HuH-7 (cell line): ENCODE measurements around the gene DDA1.
"Not testable (repeated sequence)": the region's sequence is repeated elsewhere in the genome, so short reads cannot be mapped to it uniquely, and the experiment has no call there.

Experiments
- DNase-seq: peaks from one replicate; pipeline ENCODE4 v3.0.0; 2011; ENCODE audit warnings: low spot score

DDA1 gene

DNA sequence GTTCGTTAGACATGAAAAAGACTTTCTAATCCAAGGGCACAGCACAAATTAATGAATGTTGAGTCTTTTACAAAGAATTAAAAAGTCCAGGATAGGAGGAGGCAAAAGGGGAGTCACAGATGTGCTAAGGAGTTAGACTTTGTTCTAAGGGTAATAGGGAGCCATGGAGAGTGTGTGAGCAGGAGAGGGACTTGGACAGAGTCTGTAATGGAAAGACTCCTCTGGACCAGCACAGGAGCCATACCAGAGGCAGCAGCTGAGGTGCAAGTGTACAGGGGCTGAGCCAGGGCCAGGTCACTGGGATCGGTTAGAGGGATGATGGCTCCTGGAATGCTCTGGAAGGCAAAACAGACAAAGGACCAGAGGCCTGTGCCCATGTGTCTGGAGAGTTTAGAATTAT, 38.5 kb downstream of the DDA1 start:
- DNase-seq: no peak

DNA sequence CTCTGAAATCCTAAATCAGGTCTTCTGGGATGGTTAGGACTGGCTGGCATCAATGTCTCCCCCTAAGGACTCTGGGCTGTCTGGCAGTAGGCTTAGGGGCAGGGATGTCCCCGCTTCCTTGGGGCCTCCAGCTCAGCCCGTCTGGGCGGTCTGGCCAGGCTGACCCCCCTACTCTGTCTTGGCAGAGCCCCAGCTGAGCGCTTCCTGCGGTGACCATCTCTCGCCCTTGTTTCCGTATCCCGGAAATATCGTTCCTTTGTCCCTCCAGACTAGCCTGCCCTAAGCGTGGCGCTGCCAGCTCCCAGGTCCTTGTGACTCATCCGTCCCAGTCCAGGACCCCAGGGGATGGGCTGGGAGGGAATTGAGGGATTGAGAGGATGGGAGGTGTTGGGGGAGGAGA, 39.3 kb downstream of the DDA1 start:
- no peak for DNase-seq

DNA sequence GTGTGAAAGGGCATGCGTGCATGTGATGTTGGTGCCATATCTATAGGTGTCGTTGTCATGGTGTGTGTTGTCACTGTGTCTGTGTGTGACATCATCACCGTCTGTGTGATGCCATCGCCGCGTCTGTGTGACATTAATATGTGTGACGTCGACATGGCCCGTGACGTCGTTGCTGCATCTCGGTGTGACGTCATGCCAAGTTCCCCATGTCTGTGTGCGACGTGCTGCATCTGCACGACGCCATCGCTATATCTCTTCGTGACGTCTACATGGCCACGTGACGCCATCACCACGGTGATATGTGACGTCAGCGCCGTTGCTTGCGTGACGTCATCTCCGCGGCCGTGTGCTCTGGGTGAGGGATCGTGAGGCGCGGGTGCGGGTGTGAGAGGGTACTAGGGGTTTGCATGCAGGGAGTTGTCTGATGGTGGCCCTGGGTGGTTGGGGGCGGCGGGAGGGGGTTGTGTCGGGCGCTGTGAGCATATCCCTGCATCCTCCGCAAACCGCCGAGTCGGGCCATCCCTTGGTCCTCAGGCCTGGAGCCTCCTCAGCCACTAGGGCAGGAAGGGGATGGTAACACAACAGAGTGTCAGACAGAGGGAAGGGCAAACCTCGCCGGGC, 42.6 kb downstream of the DDA1 start:
- DNase-seq: no peak

DNA sequence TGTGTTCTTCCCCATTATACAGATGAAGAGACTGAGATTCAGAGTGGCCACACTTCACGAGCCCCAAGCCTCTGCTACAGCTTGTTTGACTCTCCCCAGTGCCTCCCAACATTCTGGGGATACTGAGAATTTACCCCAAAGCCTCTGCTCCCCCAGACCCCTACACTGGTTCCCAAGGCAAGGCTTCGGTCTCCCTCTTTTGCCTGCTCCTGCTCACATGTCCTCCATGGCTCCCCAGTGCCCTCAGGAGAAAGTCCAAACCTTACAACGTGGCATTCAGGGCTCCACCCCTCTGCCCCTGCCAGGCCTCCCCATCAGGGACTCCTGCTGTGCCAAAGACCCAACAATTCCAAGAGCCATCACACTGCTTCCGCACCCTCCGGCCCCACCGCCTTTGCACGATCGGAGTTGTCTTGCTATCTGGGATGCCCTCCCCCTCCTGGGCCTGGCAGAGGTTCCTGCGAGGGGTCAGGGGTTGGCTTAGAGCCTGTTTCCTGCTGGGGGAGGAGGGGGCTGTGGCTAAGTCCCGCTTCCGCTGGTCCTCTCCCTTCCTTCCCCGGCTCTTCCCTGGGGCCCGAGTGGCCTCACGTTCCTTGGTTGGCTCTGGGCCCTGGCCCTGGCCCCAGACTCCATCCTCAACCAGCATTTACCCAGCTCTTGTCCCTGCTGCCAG, 43.4 kb downstream of the DDA1 start:
- no peak for DNase-seq

DNA sequence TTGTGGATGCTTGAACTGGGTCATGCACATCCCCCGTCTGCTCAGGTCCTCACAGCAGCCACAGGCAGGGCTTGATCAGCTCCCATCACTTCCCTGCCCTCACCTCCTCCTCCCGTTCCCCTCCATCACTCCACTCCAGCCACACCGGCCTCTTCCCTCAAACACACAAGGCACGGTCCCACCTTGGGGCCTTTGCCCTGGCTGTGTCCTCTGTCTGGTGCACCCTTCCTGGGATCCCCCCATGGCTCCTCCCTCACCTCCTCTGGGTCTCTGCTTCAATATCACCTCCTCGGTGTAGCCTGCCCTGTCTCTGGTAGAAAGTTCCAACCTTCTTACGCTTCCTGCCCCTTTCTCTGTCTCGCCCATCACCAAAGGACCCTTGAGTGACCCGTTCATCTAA, 44.0 kb downstream of the DDA1 start:
- no peak for DNase-seq

DNA sequence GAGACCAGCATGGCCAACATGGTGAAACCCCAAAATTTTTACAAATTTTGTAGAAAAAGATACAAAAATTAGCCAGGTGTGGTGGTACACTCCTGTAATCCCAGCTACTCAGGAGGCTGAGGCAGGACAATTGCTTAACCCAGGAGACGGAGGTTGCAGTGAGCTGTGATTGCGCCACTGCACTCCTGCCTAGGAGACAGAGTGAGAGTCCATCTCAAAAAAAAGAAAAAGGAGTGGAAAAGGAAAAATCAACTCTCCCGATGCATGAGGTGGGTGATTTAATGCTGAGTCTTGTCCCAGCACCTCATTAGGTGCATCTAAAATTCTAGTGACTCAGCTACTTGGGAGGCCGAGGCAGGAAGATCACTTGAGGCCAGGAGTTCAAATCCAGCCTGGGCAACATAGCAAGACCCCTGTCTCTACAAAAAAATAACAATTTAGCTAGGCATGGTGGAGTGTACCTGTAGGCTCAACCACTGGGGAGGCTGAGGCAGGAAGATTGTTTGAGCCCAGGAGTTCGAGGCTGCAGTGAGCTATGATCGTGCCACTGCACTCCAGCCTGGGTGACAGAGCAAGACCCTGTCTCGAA, 47.8 kb downstream of the DDA1 start:
- no peak for DNase-seq

DNA sequence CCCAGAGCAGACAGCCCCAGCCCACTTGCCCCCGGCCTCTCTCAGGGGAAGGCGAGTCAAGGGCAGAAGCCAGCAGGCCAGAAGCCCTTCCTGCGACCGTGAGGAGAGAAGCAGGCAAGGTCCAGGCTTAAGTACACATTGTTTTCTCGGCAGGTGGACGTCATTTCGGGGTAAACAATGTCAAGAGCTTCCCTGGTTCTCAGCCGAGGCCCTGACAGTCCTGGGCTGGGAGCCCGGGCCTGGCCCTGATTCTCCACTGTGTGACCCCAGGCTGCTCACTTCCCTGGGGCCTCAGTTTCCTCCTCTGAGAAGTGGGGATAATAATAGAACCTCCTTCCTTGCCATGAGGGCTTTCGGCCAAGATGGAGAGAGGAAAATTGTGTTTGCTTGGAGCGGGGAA, 48.4 kb downstream of the DDA1 start:
- DNase-seq: no peak

DNA sequence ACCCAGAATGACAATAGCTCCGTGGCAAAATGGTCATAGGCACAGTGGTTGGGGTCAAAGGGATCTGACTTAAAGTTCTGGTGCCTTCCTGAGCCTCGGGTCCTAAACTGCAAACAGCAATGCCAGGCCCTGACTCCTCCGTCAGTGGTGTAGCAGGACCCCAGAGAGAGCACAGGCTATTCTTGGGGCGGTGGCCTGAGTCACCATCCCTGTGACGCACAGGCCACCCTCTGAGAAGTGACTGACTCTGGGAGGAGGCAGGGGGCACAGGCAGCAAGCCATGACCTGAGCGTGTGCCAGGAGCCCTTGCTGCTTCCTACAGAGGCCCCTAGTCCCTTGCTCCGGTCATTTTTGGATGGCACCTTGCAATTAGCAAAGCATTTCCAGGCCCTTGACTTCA, 49.0 kb downstream of the DDA1 start:
- DNase-seq: no peak

DNA sequence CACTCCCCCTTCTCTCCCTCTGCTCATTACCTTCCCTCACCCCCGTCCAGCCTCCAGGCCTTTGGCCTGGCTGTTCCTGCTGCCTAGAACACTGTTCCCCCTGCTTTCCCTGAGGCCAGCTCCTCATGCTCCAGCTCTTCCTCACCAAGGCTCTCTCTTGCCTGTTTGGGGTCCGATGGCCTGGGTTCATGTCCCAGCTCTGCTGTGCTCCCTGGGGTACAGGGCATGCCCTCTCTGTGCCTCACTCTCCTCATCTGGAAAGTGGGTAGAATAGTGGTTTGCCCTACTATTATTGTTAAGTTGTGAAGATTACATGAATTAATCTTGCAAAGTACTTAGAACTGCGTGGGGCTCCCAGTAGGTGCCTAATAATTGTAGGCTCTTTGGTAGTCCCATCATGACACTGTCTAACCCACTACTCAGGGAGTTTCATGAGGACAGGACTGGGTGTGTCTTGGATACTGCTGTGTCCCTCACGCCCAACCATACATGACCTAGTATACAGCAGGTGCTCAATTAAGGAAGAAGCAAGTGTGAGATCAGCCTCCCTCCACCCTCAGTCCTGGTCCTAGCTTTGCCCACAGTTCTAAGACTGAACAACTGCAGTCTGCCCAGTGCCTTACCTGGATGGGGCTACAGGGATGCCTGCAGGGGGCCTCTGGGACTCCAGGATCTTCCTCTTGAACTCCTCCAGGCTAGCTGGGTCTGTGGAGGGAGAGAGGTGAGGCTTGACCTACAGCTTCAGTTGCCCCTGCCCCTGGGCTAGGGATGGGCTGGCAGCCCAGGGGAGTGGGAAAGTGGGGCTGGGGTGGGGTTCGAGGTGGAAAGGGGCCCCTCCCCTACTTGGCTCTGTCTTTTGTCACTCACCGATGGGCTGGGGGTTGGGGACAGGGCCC, 50.8 kb downstream of the DDA1 start:
- DNase-seq: no peak

DNA sequence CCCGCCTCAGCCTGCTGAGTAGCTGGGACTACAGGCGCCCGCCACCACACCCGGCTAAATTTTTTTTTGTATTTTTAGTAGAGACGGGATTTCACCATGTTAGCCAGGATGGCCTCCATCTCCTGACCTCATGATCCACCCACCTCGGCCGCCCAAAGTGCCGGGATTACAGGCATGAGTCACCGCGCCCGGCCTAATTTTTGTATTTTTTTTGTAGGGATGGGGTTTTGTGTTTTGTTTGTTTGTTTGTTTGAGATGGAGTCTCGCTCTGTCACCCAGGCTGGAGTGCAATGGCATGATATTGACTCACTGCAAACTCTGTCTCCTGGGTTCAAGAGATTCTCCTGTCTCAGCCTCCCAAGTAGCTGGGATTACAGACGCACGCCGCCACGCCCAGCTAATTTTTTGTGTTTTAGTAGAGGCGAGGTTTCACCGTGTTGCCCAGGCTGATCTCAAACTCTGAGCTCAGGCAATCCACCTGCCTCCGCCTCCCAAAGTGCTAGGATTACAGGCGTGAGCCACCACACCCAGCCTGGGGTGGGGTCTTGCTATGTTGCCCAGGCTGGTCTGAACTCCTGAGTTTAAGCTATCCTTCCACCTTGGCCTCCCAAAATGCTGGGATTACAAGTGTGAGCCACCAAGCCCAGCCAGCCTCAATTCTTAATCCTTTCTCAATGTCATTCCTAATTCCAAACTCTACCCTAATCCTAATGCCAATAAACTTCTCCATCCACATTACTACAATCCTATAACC, 54.7 kb downstream of the DDA1 start:
- not testable (repeated sequence) for DNase-seq

DNA sequence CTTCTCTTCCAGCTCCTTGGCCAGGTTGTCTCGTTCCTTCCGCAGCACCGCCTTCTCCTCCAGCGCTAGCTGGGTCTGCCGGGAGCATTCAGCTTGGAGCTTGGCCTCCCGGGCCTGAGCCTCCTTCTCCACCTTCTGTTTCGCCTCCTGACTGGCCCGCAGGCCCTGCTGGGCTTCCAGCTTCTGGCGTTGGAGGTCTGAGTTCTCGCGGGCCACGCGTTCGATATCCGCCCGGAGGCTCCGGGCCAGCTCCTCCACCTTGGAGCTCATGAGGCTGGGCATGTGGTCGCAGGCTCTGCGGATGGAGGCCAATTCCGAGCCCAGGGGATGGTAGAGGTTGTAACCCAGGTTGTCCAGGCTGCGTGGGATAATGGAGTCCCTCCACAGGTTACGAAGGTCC, 56.0 kb downstream of the DDA1 start:
- no peak for DNase-seq

DNA sequence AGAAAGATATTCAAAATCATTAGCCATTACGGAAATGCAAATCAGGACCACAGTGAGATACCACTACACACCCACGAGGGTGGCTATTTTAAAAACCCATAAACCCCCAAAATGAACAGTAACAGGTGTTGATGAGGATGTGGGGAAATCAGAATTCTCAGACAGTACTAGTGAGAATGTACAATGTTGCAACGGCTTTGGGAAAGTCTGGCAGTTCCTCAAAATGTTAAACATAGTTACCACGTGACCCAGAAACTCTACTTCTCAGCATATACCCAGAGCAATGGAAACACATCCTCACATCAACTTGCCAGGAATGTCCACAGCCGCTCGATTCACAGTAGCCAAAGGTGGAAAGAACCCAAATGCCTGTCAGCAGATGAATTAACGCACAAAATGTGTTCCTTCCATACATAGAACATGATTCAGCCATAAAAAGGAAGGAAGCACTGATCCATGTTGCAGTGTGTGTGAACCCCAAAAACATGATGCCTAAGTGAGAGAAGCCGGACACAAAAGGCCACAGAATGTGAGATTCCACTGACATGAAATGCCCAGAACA, 60.7 kb downstream of the DDA1 start:
- no peak for DNase-seq
